Rectal smooth muscle tissue (tissue), 1 donor: Measurements from ENCODE around the gene LTB.

Experiments used
- H3K27ac ChIP-seq: one replicate; pipeline ENCODE4 v1.7.0; 2013; ENCODE audit warnings: low read depth, low read length, inconsistent platforms
- H3K27me3 ChIP-seq: one replicate; pipeline ENCODE4 v1.7.0; 2013; ENCODE audit warnings: low read length; ENCODE audit not compliant: control insufficient read depth, insufficient read depth
- H3K36me3 ChIP-seq: one replicate; pipeline ENCODE4 v1.7.0; 2013; ENCODE audit warnings: low read length; ENCODE audit not compliant: control insufficient read depth, insufficient read depth
- H3K4me1 ChIP-seq: one replicate; pipeline ENCODE4 v1.7.0; 2013; ENCODE audit warnings: low read length; ENCODE audit not compliant: control insufficient read depth, insufficient read depth
- H3K4me3 ChIP-seq: one replicate; pipeline ENCODE4 v1.7.0; 2013; ENCODE audit warnings: low read length
- H3K9ac ChIP-seq: one replicate; pipeline ENCODE4 v1.7.0; 2013; ENCODE audit warnings: low read length

The LTB gene

DNA sequence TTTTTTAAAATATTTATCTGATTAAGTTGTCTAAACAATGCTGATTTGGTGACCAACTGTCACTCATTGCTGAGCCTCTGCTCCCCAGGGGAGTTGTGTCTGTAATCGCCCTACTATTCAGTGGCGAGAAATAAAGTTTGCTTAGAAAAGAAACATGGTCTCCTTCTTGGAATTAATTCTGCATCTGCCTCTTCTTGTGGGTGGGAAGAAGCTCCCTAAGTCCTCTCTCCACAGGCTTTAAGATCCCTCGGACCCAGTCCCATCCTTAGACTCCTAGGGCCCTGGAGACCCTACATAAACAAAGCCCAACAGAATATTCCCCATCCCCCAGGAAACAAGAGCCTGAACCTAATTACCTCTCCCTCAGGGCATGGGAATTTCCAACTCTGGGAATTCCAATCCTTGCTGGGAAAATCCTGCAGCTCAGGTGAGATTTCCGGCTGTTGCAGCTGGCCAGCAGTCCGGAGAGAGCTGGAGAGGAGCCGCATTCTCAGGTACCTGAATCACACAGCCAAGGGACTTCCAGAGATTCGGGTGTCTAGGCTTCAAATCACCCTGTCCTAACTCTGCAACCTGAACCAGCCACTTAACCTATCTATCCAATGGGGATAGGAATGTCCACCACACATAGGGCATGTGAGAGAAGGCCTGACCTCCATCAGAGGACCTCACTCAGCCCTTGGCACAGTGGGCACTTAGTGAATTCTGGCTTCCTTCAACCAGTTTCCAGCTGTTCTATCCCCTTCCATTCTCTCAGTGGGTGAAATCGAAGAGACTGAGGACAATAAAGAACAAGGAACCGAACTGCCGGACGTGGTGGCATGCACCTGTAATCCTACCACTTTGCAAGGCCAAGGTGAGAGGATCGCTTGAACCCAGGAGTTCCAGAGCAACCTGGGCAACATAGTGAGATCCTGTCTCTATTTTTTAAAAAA, 3.8 kb downstream of the LTB start:
- no peak overlapping the region for H3K27ac ChIP-seq
- H3K36me3 ChIP-seq: no peaks in the 10 kb centered on the region
- no peak overlapping the region for H3K9ac ChIP-seq
- no peaks in the 10 kb centered on the region for H3K27me3 ChIP-seq
- peaks cover 3% of the 10 kb centered on the region for H3K4me1 ChIP-seq
- H3K4me3 ChIP-seq: no peak overlapping the region

DNA sequence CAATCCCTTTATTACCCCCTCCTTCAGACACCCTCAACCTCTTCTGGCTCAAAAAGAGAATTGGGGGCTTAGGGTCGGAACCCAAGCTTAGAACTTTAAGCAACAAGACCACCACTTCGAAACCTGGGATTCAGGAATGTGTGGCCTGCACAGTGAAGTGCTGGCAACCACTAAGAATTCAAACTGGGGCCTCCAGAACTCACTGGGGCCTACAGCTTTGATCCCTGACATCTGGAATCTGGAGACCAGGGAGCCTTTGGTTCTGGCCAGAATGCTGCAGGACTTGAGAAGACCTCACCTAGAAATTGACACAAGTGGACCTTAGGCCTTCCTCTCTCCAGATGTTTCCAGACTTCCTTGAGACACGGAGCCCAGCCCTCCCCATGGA, 4.7 kb downstream of the LTB start:
- H3K27me3 ChIP-seq: no peaks in the 10 kb centered on the region
- H3K4me3 ChIP-seq: no peak overlapping the region
- H3K4me1 ChIP-seq: peaks cover 3% of the 10 kb centered on the region
- H3K36me3 ChIP-seq: no peaks in the 10 kb centered on the region
- no peak overlapping the region for H3K27ac ChIP-seq
- H3K9ac ChIP-seq: no peak overlapping the region

DNA sequence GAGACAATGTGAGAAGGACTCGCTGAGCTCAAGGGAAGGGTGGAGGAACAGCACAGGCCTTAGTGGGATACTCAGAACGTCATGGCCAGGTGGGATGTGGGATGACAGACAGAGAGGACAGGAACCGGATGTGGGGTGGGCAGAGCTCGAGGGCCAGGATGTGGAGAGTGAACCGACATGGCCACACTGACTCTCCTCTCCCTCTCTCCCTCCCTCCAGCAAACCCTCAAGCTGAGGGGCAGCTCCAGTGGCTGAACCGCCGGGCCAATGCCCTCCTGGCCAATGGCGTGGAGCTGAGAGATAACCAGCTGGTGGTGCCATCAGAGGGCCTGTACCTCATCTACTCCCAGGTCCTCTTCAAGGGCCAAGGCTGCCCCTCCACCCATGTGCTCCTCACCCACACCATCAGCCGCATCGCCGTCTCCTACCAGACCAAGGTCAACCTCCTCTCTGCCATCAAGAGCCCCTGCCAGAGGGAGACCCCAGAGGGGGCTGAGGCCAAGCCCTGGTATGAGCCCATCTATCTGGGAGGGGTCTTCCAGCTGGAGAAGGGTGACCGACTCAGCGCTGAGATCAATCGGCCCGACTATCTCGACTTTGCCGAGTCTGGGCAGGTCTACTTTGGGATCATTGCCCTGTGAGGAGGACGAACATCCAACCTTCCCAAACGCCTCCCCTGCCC, 5.2 kb downstream of the LTB start:
- Histone ChIP-seq H3K4me3 (peak overlapping the region; percentile 65), H3K4me1 (peaks cover 3% of the 10 kb centered on the region), H3K27me3 (no peaks in the 10 kb centered on the region), H3K36me3 (no peaks in the 10 kb centered on the region), H3K9ac (no peak overlapping the region), H3K27ac (no peak overlapping the region)

DNA sequence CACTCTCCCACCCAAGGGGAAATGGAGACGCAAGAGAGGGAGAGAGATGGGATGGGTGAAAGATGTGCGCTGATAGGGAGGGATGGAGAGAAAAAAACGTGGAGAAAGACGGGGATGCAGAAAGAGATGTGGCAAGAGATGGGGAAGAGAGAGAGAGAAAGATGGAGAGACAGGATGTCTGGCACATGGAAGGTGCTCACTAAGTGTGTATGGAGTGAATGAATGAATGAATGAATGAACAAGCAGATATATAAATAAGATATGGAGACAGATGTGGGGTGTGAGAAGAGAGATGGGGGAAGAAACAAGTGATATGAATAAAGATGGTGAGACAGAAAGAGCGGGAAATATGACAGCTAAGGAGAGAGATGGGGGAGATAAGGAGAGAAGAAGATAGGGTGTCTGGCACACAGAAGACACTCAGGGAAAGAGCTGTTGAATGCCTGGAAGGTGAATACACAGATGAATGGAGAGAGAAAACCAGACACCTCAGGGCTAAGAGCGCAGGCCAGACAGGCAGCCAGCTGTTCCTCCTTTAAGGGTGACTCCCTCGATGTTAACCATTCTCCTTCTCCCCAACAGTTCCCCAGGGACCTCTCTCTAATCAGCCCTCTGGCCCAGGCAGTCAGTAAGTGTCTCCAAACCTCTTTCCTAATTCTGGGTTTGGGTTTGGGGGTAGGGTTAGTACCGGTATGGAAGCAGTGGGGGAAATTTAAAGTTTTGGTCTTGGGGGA, 6.1 kb downstream of the LTB start:
- Histone ChIP-seq H3K27me3 (no peaks in the 10 kb centered on the region), H3K4me3 (peak overlapping the region; percentile 65), H3K36me3 (no peaks in the 10 kb centered on the region), H3K27ac (peak overlapping the region; percentile 70), H3K9ac (peak overlapping the region; percentile 45), H3K4me1 (peaks cover 3% of the 10 kb centered on the region)

DNA sequence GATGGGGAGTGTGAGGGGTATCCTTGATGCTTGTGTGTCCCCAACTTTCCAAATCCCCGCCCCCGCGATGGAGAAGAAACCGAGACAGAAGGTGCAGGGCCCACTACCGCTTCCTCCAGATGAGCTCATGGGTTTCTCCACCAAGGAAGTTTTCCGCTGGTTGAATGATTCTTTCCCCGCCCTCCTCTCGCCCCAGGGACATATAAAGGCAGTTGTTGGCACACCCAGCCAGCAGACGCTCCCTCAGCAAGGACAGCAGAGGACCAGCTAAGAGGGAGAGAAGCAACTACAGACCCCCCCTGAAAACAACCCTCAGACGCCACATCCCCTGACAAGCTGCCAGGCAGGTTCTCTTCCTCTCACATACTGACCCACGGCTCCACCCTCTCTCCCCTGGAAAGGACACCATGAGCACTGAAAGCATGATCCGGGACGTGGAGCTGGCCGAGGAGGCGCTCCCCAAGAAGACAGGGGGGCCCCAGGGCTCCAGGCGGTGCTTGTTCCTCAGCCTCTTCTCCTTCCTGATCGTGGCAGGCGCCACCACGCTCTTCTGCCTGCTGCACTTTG, 6.8 kb downstream of the LTB start, which contains the start of gene TNF:
TNF (plus strand) TSS at position 231 of the 567 bp plus-strand sequence; CDS start at position 408, 177 bp downstream.
- H3K4me3 ChIP-seq: peak within 1 kb of the TSS; percentile 65
- no peaks in the 10 kb centered on the region for H3K36me3 ChIP-seq
- H3K9ac ChIP-seq: peak within 1 kb of the TSS; percentile 45
- no peaks in the 10 kb centered on the region for H3K27me3 ChIP-seq
- peaks cover 3% of the 10 kb centered on the region for H3K4me1 ChIP-seq
- H3K27ac ChIP-seq: peak within 1 kb of the TSS; percentile 70

DNA sequence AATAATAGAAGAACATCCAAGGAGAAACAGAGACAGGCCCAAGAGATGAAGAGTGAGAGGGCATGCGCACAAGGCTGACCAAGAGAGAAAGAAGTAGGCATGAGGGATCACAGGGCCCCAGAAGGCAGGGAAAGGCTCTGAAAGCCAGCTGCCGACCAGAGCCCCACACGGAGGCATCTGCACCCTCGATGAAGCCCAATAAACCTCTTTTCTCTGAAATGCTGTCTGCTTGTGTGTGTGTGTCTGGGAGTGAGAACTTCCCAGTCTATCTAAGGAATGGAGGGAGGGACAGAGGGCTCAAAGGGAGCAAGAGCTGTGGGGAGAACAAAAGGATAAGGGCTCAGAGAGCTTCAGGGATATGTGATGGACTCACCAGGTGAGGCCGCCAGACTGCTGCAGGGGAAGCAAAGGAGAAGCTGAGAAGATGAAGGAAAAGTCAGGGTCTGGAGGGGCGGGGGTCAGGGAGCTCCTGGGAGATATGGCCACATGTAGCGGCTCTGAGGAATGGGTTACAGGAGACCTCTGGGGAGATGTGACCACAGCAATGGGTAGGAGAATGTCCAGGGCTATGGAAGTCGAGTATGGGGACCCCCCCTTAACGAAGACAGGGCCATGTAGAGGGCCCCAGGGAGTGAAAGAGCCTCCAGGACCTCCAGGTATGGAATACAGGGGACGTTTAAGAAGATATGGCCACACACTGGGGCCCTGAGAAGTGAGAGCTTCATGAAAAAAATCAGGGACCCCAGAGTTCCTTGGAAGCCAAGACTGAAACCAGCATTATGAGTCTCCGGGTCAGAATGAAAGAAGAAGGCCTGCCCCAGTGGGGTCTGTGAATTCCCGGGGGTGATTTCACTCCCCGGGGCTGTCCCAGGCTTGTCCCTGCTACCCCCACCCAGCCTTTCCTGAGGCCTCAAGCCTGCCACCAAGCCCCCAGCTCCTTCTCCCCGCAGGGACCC, 7.8 kb downstream of the LTB start:
- H3K4me3 ChIP-seq: no peak overlapping the region

DNA sequence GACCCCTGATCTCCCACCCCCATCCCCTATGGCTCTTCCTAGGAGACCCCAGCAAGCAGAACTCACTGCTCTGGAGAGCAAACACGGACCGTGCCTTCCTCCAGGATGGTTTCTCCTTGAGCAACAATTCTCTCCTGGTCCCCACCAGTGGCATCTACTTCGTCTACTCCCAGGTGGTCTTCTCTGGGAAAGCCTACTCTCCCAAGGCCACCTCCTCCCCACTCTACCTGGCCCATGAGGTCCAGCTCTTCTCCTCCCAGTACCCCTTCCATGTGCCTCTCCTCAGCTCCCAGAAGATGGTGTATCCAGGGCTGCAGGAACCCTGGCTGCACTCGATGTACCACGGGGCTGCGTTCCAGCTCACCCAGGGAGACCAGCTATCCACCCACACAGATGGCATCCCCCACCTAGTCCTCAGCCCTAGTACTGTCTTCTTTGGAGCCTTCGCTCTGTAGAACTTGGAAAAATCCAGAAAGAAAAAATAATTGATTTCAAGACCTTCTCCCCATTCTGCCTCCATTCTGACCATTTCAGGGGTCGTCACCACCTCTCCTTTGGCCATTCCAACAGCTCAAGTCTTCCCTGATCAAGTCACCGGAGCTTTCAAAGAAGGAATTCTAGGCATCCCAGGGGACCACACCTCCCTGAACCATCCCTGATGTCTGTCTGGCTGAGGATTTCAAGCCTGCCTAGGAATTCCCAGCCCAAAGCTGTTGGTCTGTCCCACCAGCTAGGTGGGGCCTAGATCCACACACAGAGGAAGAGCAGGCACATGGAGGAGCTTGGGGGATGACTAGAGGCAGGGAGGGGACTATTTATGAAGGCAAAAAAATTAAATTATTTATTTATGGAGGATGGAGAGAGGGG, 8.8 kb downstream of the LTB start:
- no peaks in the 10 kb centered on the region for H3K27me3 ChIP-seq
- no peak overlapping the region for H3K9ac ChIP-seq
- H3K4me1 ChIP-seq: peaks cover 3% of the 10 kb centered on the region
- no peaks in the 10 kb centered on the region for H3K36me3 ChIP-seq
- H3K4me3 ChIP-seq: no peak overlapping the region
- H3K27ac ChIP-seq: no peak overlapping the region

More for the DNA sequence above, 7.8 kb downstream of the LTB start:
- Histone ChIP-seq H3K9ac (no peak overlapping the region), H3K36me3 (no peaks in the 10 kb centered on the region), H3K27ac (peak overlapping the region; percentile 70), H3K4me1 (peaks cover 3% of the 10 kb centered on the region), H3K27me3 (no peaks in the 10 kb centered on the region)

DNA sequence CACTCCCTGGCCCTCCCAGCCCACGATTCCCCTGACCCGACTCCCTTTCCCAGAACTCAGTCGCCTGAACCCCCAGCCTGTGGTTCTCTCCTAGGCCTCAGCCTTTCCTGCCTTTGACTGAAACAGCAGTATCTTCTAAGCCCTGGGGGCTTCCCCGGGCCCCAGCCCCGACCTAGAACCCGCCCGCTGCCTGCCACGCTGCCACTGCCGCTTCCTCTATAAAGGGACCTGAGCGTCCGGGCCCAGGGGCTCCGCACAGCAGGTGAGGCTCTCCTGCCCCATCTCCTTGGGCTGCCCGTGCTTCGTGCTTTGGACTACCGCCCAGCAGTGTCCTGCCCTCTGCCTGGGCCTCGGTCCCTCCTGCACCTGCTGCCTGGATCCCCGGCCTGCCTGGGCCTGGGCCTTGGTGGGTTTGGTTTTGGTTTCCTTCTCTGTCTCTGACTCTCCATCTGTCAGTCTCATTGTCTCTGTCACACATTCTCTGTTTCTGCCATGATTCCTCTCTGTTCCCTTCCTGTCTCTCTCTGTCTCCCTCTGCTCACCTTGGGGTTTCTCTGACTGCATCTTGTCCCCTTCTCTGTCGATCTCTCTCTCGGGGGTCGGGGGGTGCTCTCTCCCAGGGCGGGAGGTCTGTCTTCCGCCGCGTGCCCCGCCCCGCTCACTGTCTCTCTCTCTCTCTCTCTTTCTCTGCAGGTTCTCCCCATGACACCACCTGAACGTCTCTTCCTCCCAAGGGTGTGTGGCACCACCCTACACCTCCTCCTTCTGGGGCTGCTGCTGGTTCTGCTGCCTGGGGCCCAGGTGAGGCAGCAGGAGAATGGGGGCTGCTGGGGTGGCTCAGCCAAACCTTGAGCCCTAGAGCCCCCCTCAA, 9.9 kb downstream of the LTB start, which contains the start of gene LTA:
LTA (plus strand) TSS at position 249 of the 871 bp plus-strand sequence; CDS start at position 703, 454 bp downstream.
- Histone ChIP-seq H3K36me3 (no peaks in the 10 kb centered on the region), H3K9ac (no peak within 1 kb of the TSS), H3K4me1 (peaks cover 3% of the 10 kb centered on the region), H3K4me3 (peak within 1 kb of the TSS; percentile 46), H3K27ac (no peak within 1 kb of the TSS), H3K27me3 (no peaks in the 10 kb centered on the region)

DNA sequence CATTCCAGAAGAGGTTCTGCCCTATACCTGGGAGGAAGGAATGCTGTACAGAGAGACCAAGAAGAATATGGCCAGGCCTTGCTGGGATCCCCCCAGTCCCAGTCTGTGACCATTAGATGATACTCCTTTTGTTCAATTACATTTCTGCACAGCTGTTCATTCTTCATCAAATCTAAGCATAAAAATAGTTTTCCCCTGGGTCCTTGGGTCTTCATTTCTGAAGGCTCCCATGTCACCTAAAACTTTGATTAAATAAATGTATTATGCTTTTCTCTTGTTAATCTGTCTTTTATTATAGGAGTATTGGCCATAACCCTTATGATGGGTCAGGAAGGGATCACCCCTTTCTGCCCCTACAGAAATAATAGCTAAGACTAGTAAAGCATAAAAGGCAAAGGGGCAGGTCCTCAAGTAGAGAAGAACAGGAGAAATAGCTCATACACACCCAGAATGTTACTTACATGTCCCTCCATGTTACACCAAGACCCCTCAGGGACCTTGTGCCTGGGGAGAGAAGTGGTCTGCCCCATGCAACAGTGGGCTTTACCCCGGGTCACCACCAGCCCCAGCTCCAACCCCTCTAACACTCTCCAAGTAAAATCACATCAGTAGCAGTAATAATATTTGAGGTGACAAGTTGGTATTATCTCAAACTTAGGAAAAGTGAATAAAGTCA, 12.2 kb downstream of the LTB start:
- H3K4me1 ChIP-seq: peaks cover under 1% of the 10 kb centered on the region
- no peak overlapping the region for H3K9ac ChIP-seq
- H3K4me3 ChIP-seq: no peak overlapping the region
- H3K36me3 ChIP-seq: no peaks in the 10 kb centered on the region
- H3K27ac ChIP-seq: no peak overlapping the region
- H3K27me3 ChIP-seq: no peaks in the 10 kb centered on the region
